Right forelimb (tissue), 1 donor: ENCODE data around the gene AHNAK2.
A peak's percentile ranks its signal among the peaks of the same experiment; 100 is the strongest.

Experiments used
- DNase-seq: peaks from one replicate; pipeline ENCODE4 v3.0.0-alpha.2; 2018

AHNAK2 gene

GRCh38 chr14:105011312-105011990 is 33.3 kb upstream of the AHNAK2 start:
- DNase-seq: no peak

GRCh38 chr14:105010891-105011291 is 32.7 kb upstream of the AHNAK2 start:
- DNase-seq: no peak

- no peak for DNase-seq
Observed at GRCh38 chr14:105010106-105010505, 31.9 kb upstream of the AHNAK2 start.

GRCh38 chr14:105007593-105008264 is 29.6 kb upstream of the AHNAK2 start:
- no peak for DNase-seq

- DNase-seq: no peak
Observed at GRCh38 chr14:105006831-105007592, 28.8 kb upstream of the AHNAK2 start.

- DNase-seq: no peak
Observed at GRCh38 chr14:105005929-105006830, 28.0 kb upstream of the AHNAK2 start.

GRCh38 chr14:105005329-105005928 is 27.3 kb upstream of the AHNAK2 start:
- DNase-seq: no peak

- DNase-seq: no peak
Observed at GRCh38 chr14:104999361-104999760, 21.2 kb upstream of the AHNAK2 start.

GRCh38 chr14:104998801-104999200 is 20.6 kb upstream of the AHNAK2 start:
- no peak for DNase-seq

- DNase-seq: no peak
Observed at GRCh38 chr14:104996483-104996882, 18.3 kb upstream of the AHNAK2 start.

GRCh38 chr14:104996032-104996431 is 17.9 kb upstream of the AHNAK2 start:
- no peak for DNase-seq

- no peak for DNase-seq
Observed at GRCh38 chr14:104994978-104995377, 16.8 kb upstream of the AHNAK2 start.

- DNase-seq: no peak
Observed at GRCh38 chr14:104993808-104994591, 15.8 kb upstream of the AHNAK2 start.

- no peak for DNase-seq
Observed at GRCh38 chr14:104993306-104993705, 15.1 kb upstream of the AHNAK2 start.

GRCh38 chr14:104992501-104992900 is 14.3 kb upstream of the AHNAK2 start:
- DNase-seq: no peak

GRCh38 chr14:104991896-104992230 is 13.7 kb upstream of the AHNAK2 start:
- DNase-seq: no peak

- DNase-seq: no peak
Observed at GRCh38 chr14:104989951-104990303, 11.8 kb upstream of the AHNAK2 start.

- no peak for DNase-seq
Observed at GRCh38 chr14:104989236-104989950, 11.2 kb upstream of the AHNAK2 start.

- DNase-seq: no peak
Observed at GRCh38 chr14:104986487-104987164, 8.5 kb upstream of the AHNAK2 start.

- peak; percentile 94 for DNase-seq
Observed at GRCh38 chr14:104985675-104986486, 7.7 kb upstream of the AHNAK2 start, which contains the start of gene CLBA1. Gene CLBA1 (plus strand): TSS chr14:104985788. CDS start chr14:104986432, 644 bp downstream.
